Measurements from ENCODE around the gene C19orf33. TPM values are rescaled to one million over a fixed set of nuclear protein-coding genes. Genes with fewer than 3 reads are reported as not detected.

The C19orf33 gene
- total and polyA plus RNA-seq, 2 experiments from 2014 or later: 58.9 to 72.2 TPM

DNA sequence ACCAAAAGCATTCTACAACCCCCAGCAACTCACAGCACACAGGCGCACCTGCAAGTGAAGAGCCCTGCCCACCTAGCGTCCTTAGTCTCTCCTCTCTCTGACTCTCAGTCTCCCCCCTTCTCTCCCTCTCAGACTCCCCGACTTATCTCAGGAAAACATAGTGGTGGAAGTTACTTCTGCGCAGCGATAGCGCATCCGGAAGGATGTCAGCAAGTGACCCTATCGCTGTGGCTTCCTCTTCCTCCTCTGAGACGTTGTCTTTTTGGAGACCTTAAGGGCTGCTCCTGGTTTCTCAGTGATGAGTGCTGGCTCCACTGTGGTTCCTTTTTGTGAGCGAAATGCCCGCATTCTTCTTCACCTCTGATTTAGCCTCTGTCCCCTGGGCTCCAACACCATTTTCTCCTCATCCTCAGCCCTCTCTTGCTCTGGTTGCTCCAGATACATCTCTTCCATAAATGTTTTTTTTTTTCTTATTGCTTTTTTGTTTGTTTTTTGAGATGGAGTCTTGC lies 13.1 kb downstream of the C19orf33 start:
- H3K9me3 Mint-ChIP-seq: no peaks in the 10 kb centered on the region
- TF ChIP-seq ZNF114 (CRISPR knock-in tag; IDR thresholded peaks at IDR 0.05): no peak
- TF ChIP-seq NANOG (IDR thresholded peaks at IDR 0.05; ENCODE audit: borderline replicate concordance): no peak
- no peak for TF ChIP-seq ZNF331 (CRISPR knock-in tag; IDR thresholded peaks at IDR 0.05; ENCODE audit: low read depth)
- TF ChIP-seq, protein P1, sequence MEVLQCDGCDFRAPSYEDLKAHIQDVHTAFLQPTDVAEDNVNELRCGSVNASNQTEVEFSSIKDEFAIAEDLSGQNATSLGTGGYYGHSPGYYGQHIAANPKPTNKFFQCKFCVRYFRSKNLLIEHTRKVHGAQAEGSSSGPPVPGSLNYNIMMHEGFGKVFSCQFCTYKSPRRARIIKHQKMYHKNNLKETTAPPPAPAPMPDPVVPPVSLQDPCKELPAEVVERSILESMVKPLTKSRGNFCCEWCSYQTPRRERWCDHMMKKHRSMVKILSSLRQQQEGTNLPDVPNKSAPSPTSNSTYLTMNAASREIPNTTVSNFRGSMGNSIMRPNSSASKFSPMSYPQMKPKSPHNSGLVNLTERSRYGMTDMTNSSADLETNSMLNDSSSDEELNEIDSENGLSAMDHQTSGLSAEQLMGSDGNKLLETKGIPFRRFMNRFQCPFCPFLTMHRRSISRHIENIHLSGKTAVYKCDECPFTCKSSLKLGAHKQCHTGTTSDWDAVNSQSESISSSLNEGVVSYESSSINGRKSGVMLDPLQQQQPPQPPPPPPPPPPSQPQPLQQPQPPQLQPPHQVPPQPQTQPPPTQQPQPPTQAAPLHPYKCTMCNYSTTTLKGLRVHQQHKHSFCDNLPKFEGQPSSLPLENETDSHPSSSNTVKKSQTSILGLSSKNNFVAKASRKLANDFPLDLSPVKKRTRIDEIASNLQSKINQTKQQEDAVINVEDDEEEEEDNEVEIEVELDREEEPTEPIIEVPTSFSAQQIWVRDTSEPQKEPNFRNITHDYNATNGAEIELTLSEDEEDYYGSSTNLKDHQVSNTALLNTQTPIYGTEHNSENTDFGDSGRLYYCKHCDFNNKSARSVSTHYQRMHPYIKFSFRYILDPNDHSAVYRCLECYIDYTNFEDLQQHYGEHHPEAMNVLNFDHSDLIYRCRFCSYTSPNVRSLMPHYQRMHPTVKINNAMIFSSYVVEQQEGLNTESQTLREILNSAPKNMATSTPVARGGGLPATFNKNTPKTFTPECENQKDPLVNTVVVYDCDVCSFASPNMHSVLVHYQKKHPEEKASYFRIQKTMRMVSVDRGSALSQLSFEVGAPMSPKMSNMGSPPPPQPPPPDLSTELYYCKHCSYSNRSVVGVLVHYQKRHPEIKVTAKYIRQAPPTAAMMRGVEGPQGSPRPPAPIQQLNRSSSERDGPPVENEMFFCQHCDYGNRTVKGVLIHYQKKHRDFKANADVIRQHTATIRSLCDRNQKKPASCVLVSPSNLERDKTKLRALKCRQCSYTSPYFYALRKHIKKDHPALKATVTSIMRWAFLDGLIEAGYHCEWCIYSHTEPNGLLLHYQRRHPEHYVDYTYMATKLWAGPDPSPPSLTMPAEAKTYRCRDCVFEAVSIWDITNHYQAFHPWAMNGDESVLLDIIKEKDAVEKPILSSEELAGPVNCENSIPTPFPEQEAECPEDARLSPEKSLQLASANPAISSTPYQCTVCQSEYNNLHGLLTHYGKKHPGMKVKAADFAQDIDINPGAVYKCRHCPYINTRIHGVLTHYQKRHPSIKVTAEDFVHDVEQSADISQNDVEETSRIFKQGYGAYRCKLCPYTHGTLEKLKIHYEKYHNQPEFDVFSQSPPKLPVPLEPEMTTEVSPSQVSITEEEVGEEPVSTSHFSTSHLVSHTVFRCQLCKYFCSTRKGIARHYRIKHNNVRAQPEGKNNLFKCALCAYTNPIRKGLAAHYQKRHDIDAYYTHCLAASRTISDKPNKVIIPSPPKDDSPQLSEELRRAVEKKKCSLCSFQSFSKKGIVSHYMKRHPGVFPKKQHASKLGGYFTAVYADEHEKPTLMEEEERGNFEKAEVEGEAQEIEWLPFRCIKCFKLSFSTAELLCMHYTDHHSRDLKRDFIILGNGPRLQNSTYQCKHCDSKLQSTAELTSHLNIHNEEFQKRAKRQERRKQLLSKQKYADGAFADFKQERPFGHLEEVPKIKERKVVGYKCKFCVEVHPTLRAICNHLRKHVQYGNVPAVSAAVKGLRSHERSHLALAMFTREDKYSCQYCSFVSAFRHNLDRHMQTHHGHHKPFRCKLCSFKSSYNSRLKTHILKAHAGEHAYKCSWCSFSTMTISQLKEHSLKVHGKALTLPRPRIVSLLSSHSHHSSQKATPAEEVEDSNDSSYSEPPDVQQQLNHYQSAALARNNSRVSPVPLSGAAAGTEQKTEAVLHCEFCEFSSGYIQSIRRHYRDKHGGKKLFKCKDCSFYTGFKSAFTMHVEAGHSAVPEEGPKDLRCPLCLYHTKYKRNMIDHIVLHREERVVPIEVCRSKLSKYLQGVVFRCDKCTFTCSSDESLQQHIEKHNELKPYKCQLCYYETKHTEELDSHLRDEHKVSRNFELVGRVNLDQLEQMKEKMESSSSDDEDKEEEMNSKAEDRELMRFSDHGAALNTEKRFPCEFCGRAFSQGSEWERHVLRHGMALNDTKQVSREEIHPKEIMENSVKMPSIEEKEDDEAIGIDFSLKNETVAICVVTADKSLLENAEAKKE (CRISPR knock-in tag; IDR thresholded peaks at IDR 0.05): no peak
- TF ChIP-seq, protein P2, sequence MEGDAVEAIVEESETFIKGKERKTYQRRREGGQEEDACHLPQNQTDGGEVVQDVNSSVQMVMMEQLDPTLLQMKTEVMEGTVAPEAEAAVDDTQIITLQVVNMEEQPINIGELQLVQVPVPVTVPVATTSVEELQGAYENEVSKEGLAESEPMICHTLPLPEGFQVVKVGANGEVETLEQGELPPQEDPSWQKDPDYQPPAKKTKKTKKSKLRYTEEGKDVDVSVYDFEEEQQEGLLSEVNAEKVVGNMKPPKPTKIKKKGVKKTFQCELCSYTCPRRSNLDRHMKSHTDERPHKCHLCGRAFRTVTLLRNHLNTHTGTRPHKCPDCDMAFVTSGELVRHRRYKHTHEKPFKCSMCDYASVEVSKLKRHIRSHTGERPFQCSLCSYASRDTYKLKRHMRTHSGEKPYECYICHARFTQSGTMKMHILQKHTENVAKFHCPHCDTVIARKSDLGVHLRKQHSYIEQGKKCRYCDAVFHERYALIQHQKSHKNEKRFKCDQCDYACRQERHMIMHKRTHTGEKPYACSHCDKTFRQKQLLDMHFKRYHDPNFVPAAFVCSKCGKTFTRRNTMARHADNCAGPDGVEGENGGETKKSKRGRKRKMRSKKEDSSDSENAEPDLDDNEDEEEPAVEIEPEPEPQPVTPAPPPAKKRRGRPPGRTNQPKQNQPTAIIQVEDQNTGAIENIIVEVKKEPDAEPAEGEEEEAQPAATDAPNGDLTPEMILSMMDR (conservative IDR thresholded peaks at IDR 0.05; ENCODE audit: low read depth in 2 of 2): no peak
- TF ChIP-seq STAT1 (IDR thresholded peaks at IDR 0.05; ENCODE audit: unreplicated experiment): no peak
- TF ChIP-seq POLR2AphosphoS5 (IDR thresholded peaks at IDR 0.05; ENCODE audit: low read depth): no peak
- TF ChIP-seq EZH2 (IDR thresholded peaks at IDR 0.05; ENCODE audit: low read depth, unreplicated experiment): no peak
- no peak for TF ChIP-seq JUNB (IDR thresholded peaks at IDR 0.05; ENCODE audit: unreplicated experiment)
- no peak for TF ChIP-seq EZH2phosphoT487 (IDR thresholded peaks at IDR 0.05; ENCODE audit: unreplicated experiment)
- TF ChIP-seq, protein P3, sequence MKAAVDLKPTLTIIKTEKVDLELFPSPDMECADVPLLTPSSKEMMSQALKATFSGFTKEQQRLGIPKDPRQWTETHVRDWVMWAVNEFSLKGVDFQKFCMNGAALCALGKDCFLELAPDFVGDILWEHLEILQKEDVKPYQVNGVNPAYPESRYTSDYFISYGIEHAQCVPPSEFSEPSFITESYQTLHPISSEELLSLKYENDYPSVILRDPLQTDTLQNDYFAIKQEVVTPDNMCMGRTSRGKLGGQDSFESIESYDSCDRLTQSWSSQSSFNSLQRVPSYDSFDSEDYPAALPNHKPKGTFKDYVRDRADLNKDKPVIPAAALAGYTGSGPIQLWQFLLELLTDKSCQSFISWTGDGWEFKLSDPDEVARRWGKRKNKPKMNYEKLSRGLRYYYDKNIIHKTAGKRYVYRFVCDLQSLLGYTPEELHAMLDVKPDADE (IDR thresholded peaks at IDR 0.05): no peak
- TF ChIP-seq CREB1 (CRISPR knock-in tag; IDR thresholded peaks at IDR 0.05; ENCODE audit: low read depth): no peak
- TF ChIP-seq, protein P4, sequence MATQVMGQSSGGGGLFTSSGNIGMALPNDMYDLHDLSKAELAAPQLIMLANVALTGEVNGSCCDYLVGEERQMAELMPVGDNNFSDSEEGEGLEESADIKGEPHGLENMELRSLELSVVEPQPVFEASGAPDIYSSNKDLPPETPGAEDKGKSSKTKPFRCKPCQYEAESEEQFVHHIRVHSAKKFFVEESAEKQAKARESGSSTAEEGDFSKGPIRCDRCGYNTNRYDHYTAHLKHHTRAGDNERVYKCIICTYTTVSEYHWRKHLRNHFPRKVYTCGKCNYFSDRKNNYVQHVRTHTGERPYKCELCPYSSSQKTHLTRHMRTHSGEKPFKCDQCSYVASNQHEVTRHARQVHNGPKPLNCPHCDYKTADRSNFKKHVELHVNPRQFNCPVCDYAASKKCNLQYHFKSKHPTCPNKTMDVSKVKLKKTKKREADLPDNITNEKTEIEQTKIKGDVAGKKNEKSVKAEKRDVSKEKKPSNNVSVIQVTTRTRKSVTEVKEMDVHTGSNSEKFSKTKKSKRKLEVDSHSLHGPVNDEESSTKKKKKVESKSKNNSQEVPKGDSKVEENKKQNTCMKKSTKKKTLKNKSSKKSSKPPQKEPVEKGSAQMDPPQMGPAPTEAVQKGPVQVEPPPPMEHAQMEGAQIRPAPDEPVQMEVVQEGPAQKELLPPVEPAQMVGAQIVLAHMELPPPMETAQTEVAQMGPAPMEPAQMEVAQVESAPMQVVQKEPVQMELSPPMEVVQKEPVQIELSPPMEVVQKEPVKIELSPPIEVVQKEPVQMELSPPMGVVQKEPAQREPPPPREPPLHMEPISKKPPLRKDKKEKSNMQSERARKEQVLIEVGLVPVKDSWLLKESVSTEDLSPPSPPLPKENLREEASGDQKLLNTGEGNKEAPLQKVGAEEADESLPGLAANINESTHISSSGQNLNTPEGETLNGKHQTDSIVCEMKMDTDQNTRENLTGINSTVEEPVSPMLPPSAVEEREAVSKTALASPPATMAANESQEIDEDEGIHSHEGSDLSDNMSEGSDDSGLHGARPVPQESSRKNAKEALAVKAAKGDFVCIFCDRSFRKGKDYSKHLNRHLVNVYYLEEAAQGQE (IDR thresholded peaks at IDR 0.05; ENCODE audit: unreplicated experiment): no peak
- H3F3A ChIP-seq (replicated peaks; ENCODE audit: low read depth): peaks cover 15% of the 10 kb centered on the region
- H3K27ac ChIP-seq (ENCODE audit: low read depth): no peak overlapping the region
- H3K4me1 Mint-ChIP-seq: peaks cover 29% of the 10 kb centered on the region
- no peak overlapping the region for H3K4me2 ChIP-seq
- DNase-seq (ENCODE audit: low spot score) (no peak), ATAC-seq (no peak)
- no peaks in the 10 kb centered on the region for H3K9me2 ChIP-seq (ENCODE audit: insufficient read depth)
- H3K4me3 Mint-ChIP-seq: peak overlapping the region; percentile 45
- no peak overlapping the region for H3K27ac Mint-ChIP-seq
- no peak overlapping the region for H3K4me3 ChIP-seq
- H3K27me3 ChIP-seq (ENCODE audit: insufficient read depth): peaks cover 36% of the 10 kb centered on the region
- peaks cover 5% of the 10 kb centered on the region; the same call in 1 of the 2 replicates for H3K4me1 ChIP-seq (ENCODE audit: insufficient read depth)
- no peaks in the 10 kb centered on the region for H3K36me3 ChIP-seq (ENCODE audit: insufficient read depth)
- peaks cover 2% of the 10 kb centered on the region; the same call in 1 of the 2 replicates for H4K20me1 ChIP-seq (replicated peaks; ENCODE audit: insufficient read depth)
- H2AFZ ChIP-seq: no peak overlapping the region
- no peaks in the 10 kb centered on the region; the same call in 2 of the 3 replicates for H3K36me3 Mint-ChIP-seq (ENCODE audit: low read depth)
- H3K79me2 ChIP-seq (replicated peaks; ENCODE audit: insufficient read depth): peaks cover 8% of the 10 kb centered on the region; the same call in 1 of the 2 replicates
- peaks cover 53% of the 10 kb centered on the region for H3K27me3 Mint-ChIP-seq (ENCODE audit: insufficient read depth, low read depth, poor library complexity)

All from GM23338 (cell line).